Fibroblast of the aortic adventitia (primary cell): ENCODE results near the gene TMA7. TPM values are rescaled to one million over a fixed set of nuclear protein-coding genes. Genes with fewer than 3 reads are reported as not detected.

Experiments
- DNase-seq: peaks from one replicate; pipeline ENCODE4 v3.0.0-alpha.2; 2010; ENCODE audit warnings: low read depth
- H3K4me3 ChIP-seq: 2 replicates; pipeline ENCODE4 v1.5.1; 2011; ENCODE audit warnings: low read depth, mild to moderate bottlenecking, control low read depth, low read length, moderate library complexity
- CTCF ChIP-seq: IDR thresholded peaks from 2 replicates; pipeline ENCODE4 v1.5.1; 2011; ENCODE audit warnings: mild to moderate bottlenecking, low read length, control low read depth, inconsistent platforms; ENCODE audit not compliant: insufficient read depth
- total RNA-seq: library from RNA; depleted of rRNA; stranded (reverse); fragments of >200 nt; gene quantifications from 2 replicates; pipeline ENCODE4 v1.2.3, GENCODE V29; 2012; ENCODE audit warnings: low replicate concordance

Gene TMA7
- total RNA-seq, 1 donor, result 234 TPM

DNA sequence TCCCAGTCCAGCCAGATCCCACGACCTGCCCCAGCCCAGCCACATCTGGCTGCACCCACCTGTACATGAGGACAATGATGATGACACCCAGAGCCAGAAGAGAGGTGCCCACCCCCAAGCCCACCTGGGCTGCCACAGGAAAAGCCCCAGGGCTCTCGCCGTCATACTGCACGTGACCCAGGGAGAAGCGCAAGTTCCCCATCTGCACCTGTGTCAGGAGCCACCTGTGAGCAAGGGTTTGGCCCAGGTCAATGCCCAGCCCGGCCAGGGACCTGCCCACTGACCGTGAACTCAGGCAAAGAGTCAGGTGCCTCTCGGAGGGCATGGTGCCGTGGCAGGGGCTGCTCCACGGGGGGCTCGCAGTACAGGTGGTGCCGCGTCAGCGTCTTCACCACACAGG is 26.4 kb upstream of the TMA7 start:
- no peak for TF ChIP-seq CTCF
- DNase-seq, result no peak
- no peak overlapping the region for H3K4me3 ChIP-seq

DNA sequence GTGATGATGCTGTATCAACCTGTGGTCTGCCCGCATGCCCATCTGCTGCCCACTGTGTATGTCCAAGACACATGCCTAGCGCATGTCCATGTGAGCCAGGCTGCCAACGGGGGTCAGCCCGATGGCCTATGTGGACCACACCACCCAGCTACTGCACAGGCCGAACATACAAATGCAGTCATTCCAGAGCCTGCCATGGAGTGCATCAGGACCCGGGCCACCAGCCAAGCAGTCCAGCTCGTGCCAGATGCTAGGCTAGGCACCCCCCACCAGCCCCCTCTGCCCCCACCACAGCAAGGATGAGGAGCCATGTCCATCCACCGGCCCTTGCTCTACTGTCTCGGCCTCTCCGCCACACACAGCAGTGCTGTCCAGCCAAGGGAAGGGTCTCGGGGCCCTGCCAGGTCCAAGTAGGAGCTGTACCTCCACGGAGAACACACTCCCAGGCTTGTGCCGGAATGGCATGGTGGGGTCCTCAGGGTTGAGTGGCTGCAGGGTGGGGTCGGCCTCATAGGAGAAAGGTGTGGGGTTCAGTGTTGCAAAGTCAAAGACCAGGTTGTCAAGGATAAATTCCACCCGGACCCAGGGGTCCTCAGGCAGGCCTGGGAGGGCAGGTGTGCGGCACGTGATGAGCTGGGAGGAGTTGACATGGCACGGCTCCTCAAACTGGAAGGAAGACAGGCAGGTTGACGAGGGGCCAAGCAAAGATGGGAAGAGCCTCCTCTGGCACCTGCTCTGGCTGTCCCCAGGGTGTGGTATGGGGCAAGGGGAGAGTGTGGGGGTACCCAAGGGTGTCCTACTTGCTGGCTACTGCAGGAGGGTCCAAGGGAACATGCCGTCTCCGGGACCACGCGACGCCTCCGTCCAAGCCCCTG is 25.4 kb upstream of the TMA7 start:
- TF ChIP-seq CTCF, result no peak
- DNase-seq, result no peak
- no peak overlapping the region for H3K4me3 ChIP-seq

GRCh38 chr3:48415251-48415953 is 24.7 kb upstream of the TMA7 start:
- no peak overlapping the region for H3K4me3 ChIP-seq
- no peak for DNase-seq
- TF ChIP-seq CTCF, result no peak

- no peak overlapping the region for H3K4me3 ChIP-seq
- TF ChIP-seq CTCF, result no peak
- DNase-seq, result no peak
Observed at GRCh38 chr3:48416091-48416505, 24.0 kb upstream of the TMA7 start.

DNA sequence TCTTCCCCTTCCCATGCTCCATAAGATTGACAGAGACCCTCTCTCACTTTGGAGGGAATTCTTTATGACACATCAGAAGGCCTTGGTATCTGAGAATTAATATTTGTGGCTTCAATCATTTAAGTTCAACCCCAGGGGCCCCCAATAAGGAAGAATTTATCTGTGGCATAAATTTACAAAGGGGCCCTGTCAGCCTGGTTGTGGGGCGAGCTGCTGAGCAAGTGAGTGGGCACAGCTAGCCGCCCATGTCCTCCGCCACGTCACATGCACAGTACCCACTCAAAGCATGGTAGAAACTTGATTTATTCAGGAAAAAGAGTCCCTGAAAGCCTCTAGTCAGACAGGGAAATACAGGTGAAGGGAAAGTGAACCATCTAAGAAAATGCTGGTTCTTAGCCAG is 23.5 kb upstream of the TMA7 start:
- TF ChIP-seq CTCF, result no peak
- DNase-seq, result no peak
- H3K4me3 ChIP-seq, result no peak overlapping the region

GRCh38 chr3:48417529-48418108 is 22.4 kb upstream of the TMA7 start:
- no peak for TF ChIP-seq CTCF
- H3K4me3 ChIP-seq, result no peak overlapping the region
- DNase-seq, result no peak
